Measurements from ENCODE around the gene KCTD1.
A peak's percentile ranks its signal among the peaks of the same experiment; 100 is the strongest.

KCTD1 gene

DNA sequence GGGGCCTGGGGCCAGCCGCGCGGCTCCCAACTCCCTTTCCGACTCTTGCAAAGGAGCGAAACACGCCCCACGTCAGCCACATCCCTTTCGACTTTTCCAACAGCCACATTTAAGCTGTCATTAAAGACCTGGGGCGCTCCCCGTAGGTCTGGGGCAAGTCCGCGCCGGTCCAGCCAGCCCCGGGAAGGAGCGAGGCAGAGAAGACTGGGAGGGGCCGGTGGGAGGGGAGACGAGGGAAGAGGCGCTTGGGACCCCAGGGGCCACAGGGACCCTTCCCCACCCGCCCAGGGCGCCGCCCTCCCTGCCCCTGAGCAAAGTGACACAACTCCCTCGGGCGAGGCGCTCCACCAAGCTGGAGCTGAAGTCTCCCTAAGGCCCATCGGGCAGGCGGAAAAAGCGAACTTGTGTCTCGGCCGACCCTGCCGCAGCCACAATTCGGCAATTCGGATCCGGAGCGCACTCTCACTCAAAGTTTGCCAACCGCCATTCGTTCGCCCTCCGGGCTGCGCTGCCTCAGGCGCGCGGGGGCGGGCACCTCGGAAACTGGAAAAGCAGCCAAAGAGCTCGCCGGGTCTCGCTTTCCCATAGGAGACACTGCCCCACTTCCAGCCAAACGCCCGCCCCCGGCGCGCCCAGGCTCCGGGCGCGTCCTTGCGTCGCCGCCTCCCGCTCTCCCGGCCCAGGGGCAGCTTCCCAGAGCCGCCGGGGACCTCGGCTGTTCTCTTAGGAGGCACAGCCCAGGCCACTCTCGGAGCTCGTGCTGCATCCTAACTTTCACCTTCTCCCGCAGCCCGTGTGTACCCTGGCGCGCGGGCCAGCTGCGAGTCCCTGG lies 1.1 kb upstream of the KCTD1 start:
- peak; percentile 52 for DNase-seq (ENCODE audit: low spot score)

GRCh38 chr18:26547646-26548414 lies 523 bp downstream of the KCTD1 start:
- DNase-seq (ENCODE audit: low spot score) = peak; percentile 74

DNA sequence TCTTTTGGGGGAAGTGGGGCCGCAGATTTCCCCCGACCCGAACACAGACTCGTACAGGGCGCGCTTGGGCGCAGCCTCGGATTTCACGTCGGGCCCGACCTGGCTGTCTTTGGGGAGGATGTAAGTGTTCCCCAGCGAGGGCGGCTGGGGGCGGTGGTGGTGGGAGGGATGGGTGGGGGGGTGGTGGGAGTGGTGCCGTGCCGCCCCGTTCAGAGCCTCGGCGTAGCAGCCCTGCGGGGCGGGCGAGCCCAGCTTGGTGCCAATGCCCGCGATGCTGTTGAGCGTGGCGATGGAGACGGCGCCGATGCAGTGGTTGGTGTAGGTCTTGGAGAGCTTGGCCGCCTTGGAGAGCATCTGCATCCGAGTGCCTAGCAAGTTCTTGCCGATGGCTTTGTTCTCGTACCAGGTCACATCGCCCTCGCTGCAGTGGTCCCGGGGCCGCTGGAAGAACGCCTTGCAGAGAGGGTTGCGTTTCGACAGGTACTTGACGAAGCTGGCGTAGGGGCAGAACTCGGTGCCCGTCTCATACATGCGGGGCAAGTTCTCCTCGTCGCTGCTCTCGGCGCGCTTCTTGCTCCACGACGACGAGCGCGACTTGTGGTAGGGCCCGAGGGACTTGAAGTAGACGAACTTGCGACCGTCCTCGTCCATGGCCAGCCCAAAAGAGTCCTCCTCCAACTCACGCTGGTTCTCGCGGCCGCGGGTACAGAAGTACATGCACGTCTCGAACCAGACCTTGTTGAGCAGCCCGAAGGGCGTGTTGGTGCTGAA lies 1.3 kb downstream of the KCTD1 start:
- DNase-seq (ENCODE audit: low spot score) = no peak

- DNase-seq (ENCODE audit: low spot score) = no peak
Observed at GRCh38 chr18:26546170-26546874, 2.0 kb downstream of the KCTD1 start.

DNA sequence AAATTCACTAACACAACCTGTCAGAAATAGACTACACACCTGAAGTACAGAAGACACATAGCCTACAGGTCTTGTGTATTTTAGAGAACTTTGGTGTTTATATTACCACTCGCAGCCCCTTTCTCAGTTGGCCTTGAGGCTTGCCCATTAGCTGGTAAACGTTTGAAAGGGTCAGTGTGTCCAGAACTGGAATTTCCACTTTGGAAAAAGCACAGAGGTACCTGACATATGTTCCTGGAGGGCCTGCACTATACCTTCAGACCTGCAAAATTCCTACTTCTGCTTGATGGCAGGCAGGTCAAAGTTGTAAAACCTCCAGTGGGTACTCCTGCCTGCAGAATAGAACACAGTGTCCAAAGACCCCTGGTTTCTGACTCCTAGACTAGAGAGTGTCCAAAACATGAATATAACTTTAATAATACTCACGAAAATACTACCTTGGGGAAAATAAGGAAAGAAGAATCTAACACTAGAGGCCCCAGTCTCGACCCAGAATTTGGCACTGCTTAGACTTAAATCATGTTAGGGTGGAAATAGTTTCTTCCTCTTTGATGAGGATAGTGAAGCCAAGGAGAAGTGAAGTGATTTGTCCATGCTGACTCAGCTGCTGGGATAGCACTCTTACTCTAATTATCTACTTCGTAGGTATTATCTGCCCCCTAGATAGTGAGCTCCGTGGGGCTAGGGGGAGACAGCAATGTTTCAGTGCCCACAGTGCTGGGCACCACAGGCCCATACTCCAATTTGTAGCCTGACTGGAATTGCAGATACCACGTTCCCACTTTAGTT lies 2.8 kb downstream of the KCTD1 start:
- DNase-seq (ENCODE audit: low spot score) = no peak

DNA sequence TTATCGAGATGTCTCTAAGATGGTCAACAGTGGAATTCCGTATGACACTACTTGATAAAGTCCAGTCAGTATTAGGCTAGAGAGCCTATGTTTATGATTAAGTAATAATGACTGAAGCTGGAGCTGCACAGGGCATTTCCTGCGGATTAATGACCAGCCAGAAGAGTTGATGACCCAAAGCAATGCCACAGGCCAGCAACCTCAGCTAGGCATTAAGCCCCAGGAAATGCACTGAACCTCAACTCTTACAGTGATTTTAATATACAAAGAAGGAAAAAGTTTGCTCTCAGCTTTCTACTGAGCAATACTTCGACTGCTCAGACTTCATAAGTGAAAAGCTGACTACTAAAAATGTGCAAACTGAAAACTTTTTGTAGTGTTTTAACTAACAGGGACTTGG lies 3.9 kb downstream of the KCTD1 start:
- no peak for DNase-seq (ENCODE audit: low spot score)

DNA sequence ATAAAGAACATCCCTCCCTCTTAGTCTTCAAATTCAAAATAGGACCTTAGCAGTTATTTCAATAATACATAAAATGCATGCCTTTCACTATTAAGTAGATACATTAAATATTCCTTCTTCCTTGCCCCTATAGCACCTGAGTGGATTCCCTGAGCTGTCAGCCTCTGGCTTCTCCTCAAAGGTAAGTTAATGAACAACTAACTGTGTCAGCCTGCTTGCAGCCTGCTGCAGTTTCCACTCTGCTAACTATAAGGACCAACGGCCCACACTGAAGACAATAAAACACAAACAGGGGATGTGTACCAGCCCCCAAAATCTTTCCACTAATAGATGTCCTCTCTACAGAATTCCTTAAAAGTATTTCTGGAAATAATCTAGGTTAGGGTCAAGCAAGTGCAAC lies 5.0 kb downstream of the KCTD1 start:
- DNase-seq (ENCODE audit: low spot score) = no peak

DNA sequence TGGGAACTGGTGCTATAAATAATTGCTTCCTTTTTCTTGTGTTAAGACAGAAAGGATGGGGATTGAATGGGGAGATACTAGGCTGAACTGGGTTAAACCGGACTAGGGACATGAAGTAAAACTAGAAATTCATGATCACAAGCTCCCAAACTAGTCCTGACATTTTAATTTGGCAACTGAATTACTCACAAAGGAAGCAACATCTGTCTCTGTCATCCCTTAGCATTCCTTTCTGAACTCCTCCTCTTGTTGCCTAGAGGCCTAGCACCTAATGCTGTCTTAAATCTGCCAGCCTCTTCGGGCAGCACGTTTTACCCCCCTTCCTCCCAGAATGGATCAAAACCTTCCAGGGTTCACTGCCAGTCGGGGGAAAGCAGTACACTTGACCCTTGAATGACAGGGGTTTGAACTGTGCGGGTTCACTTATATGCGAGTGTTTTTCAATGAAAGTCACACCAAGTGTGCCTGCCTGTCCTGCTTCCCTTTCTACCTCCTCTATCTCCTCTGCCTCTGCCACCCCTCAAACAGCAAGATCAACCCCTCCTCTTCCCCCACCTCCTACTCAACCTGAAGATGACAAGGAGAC lies 8.2 kb downstream of the KCTD1 start:
- DNase-seq (ENCODE audit: low spot score) = no peak

GRCh38 chr18:26538524-26538923 lies 9.8 kb downstream of the KCTD1 start:
- no peak for DNase-seq (ENCODE audit: low spot score)

- DNase-seq (ENCODE audit: low spot score) = peak; percentile 44
Observed at GRCh38 chr18:26536664-26537063, 11.7 kb downstream of the KCTD1 start.

DNA sequence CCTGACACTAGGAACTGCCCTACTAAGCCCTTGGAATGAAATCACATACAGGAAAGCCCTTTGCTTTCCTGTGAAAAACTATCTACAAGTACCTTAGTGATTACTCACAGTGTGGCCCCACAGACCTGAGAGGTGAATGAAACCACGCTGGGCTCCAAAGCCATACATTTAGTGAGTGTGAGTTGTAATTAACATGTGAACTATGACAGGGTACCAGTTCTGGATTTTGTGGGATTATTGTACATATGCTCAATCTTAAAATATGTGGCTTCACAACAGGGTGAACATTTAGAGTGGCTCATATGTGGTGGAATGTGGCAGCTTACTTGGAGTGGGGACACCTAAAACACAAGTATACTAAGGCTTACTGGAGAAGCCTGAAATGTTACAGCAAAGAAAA lies 12.3 kb downstream of the KCTD1 start:
- no peak for DNase-seq (ENCODE audit: low spot score)

GRCh38 chr18:26535630-26536029 lies 12.7 kb downstream of the KCTD1 start:
- no peak for DNase-seq (ENCODE audit: low spot score)

DNA sequence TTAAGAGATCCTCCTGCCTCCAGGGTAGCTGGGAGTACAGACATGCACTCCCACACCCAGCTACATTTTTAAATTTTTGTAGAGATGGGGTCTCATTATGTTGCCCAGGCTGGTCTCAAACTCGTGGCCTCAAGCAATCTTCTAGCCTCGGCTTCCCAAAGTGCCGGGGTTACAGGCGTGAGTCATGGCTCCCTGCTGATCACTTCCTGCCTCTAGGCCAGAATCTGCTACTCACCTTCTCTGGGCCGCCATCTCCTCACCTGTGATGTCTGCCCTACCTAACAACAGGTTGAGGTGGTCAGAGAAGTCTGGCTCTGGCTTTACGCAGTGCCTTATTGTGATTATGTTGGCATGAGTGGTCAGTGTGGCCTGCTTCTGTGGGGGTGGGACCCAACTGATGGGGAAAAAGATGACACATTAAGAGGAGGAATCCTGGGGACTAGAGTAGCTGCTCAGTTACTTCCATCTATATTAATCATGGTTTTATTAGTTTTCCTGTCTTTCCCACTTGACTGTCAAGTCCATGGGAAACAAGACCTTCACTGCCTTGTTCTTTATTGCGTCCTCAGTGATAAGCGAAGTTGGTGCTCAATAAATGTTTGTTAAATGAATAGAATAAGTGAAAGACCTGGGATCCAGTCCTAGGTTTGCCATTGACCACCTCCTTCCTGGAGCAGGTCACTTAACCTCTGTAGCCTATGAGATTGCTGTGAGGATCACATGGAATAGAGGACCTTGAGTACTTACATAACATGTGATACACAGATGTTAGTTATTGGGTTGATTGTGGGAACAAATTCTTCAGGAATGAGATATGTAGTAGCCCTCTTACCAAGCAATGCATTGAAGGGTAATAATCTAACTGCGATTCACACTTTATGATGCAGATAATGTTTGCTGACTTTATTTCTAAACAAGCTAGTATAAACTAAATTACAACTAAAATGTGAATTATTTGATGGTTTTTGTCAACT lies 15.7 kb downstream of the KCTD1 start:
- DNase-seq (ENCODE audit: low spot score) = no peak

DNA sequence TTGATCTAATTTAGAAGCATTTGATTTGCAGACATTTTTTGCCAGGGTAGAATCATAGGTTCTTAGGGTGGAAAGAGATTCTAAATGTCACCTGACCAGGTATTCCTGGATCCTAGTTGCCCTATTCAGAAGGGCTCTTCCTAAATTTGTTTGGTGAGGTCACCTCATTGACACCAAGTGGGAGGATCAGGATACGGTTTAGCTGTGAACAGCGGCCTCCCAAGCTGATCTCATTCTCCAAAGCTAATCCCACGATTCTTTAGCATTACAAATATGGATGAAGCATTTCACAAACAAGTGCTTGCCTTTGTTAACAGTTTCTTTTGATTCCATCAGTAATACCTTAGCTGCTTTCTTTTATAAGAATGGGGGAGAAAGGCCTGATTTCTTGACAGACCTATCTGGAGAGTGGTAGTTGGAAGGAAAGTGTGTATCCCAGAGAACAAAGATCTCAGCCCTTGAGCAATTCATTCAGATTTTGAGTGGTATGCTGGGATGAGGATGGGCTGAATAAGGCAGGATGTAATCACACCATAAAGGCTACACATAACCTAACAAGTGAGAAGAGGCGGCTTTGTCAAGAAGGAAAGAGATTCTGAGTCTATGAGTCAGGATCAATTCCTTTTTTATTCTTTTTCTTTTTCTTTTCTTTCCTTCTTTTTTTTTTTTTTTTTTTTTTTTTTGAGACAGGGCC lies 16.6 kb downstream of the KCTD1 start:
- DNase-seq (ENCODE audit: low spot score) = no peak

GRCh38 chr18:26526966-26527234 lies 21.5 kb downstream of the KCTD1 start:
- no peak for DNase-seq (ENCODE audit: low spot score)

- DNase-seq (ENCODE audit: low spot score) = no peak
Observed at GRCh38 chr18:26526128-26526965, 22.0 kb downstream of the KCTD1 start.

- no peak for DNase-seq (ENCODE audit: low spot score)
Observed at GRCh38 chr18:26524504-26525351, 23.6 kb downstream of the KCTD1 start.
